Osteoblast (primary cell): ENCODE results near the gene CCM2. TPM values are rescaled to one million over a fixed set of nuclear protein-coding genes. Genes with fewer than 3 reads are reported as not detected.
A peak's percentile ranks its signal among the peaks of the same experiment; 100 is the strongest.

Experiments
- DNase-seq: peaks from one replicate; pipeline ENCODE4 v3.0.0; 2011; ENCODE audit warnings: low spot score, mixed read lengths; ENCODE audit not compliant: insufficient read length; ENCODE audit errors: missing footprints
- H2AFZ ChIP-seq: 2 replicates; pipeline ENCODE4 v1.6.0; 2011; ENCODE audit warnings: mild to moderate bottlenecking, low read length
- H3K27ac ChIP-seq: 2 replicates; pipeline ENCODE4 v1.5.1; 2011; ENCODE audit warnings: mild to moderate bottlenecking, low read depth, low read length, moderate library complexity
- H3K27me3 ChIP-seq: 2 replicates; pipeline ENCODE4 v1.6.0; 2012; ENCODE audit warnings: mild to moderate bottlenecking, control low read depth, inconsistent platforms, low read length, moderate library complexity; ENCODE audit not compliant: insufficient read depth
- H3K36me3 ChIP-seq: 2 replicates; pipeline ENCODE4 v1.5.1; 2011; ENCODE audit warnings: mild to moderate bottlenecking, low read length, control low read depth, moderate library complexity; ENCODE audit not compliant: insufficient read depth
- H3K4me1 ChIP-seq: 2 replicates; pipeline ENCODE4 v1.5.1; 2011; ENCODE audit warnings: mild to moderate bottlenecking, low read length, control low read depth, moderate library complexity; ENCODE audit not compliant: insufficient read depth
- H3K4me2 ChIP-seq: 2 replicates; pipeline ENCODE4 v1.6.0; 2011; ENCODE audit warnings: mild to moderate bottlenecking, low read length; ENCODE audit not compliant: insufficient read depth
- H3K4me3 ChIP-seq: fragments of 200-600 bp; sonication (generic); 3 replicates; pipeline ENCODE4 v1.5.1; 2012; ENCODE audit warnings: mild to moderate bottlenecking, low read length, inconsistent platforms; ENCODE audit not compliant: insufficient read depth
- H3K79me2 ChIP-seq: 2 replicates; pipeline ENCODE4 v1.6.0; 2012; ENCODE audit warnings: mild to moderate bottlenecking, low read length, control low read depth, inconsistent platforms; ENCODE audit not compliant: insufficient read depth
- H3K9me3 ChIP-seq: 2 replicates; pipeline ENCODE4 v1.5.1; 2011; ENCODE audit warnings: low read depth, low read length, control low read depth
- H4K20me1 ChIP-seq: 2 replicates; pipeline ENCODE4 v1.6.0; 2012; ENCODE audit warnings: mild to moderate bottlenecking, low read length, control low read depth; ENCODE audit not compliant: insufficient read depth
- CTCF ChIP-seq: IDR thresholded peaks from 2 replicates; pipeline ENCODE4 v1.5.1; 2011; ENCODE audit warnings: mild to moderate bottlenecking, low read depth, low read length, moderate library complexity; ENCODE audit errors: extremely low read depth
- total RNA-seq: library from RNA; depleted of rRNA; stranded (reverse); fragments of >200 nt; gene quantifications from 2 replicates; pipeline ENCODE4 v1.2.3, GENCODE V29; 2012

Gene CCM2
- total RNA-seq, 1 donor, result 42.3 TPM

- Histone ChIP-seq H3K4me3 (peak overlapping the region; percentile 66), H3K79me2 (no peaks in the 10 kb centered on the region), H3K4me1 (no peaks in the 10 kb centered on the region), H4K20me1 (no peaks in the 10 kb centered on the region), H3K27me3 (peaks cover 14% of the 10 kb centered on the region), H3K27ac (no peak overlapping the region), H3K9me3 (no peaks in the 10 kb centered on the region), H2AFZ (peak overlapping the region; percentile 83), H3K36me3 (no peaks in the 10 kb centered on the region), H3K4me2 (peak overlapping the region; percentile 81)
- TF ChIP-seq CTCF, result no peak
- DNase-seq, result peak; percentile 94
Measured at GRCh38 chr7:44962483-44963251, 37.3 kb upstream of the CCM2 start.

- H3K27me3 ChIP-seq, result peaks cover 14% of the 10 kb centered on the region
- H2AFZ ChIP-seq, result peak overlapping the region; percentile 56
- H3K36me3 ChIP-seq, result no peaks in the 10 kb centered on the region
- no peaks in the 10 kb centered on the region for H3K79me2 ChIP-seq
- DNase-seq, result no peak
- H3K4me1 ChIP-seq, result no peaks in the 10 kb centered on the region
- no peak for TF ChIP-seq CTCF
- no peak overlapping the region for H3K27ac ChIP-seq
- no peaks in the 10 kb centered on the region for H4K20me1 ChIP-seq
- H3K9me3 ChIP-seq, result no peaks in the 10 kb centered on the region
- peak overlapping the region; percentile 81 for H3K4me2 ChIP-seq
- H3K4me3 ChIP-seq, result no peak overlapping the region
Measured at GRCh38 chr7:44963364-44964290, 36.4 kb upstream of the CCM2 start.

- peak; percentile 92 for DNase-seq
- Histone ChIP-seq H3K4me3 (no peak overlapping the region), H4K20me1 (no peaks in the 10 kb centered on the region), H3K27ac (no peak overlapping the region), H3K27me3 (peaks cover 12% of the 10 kb centered on the region), H3K9me3 (no peaks in the 10 kb centered on the region), H3K4me2 (no peak overlapping the region), H3K79me2 (no peaks in the 10 kb centered on the region), H3K4me1 (no peaks in the 10 kb centered on the region), H3K36me3 (no peaks in the 10 kb centered on the region), H2AFZ (no peak overlapping the region)
- TF ChIP-seq CTCF, result peak; percentile 41
Measured at GRCh38 chr7:44964384-44964830, 35.6 kb upstream of the CCM2 start.
